SK-N-SH treated with all-trans-retinoic acid at 6 μM for 48 hours (cell line): ENCODE data around the gene BEND6.

ENCODE experiments used
- ATAC-seq: fragments of 200-7000 bp; cut with Tn5 transposase; 3 replicates; pipeline ENCODE4 v1.9.1; 2020; ENCODE audit warnings: mild to moderate bottlenecking, moderate library complexity
- ARNTL ChIP-seq: fragments of 450-650 bp; formaldehyde crosslinking; IDR thresholded peaks from 2 replicates; pipeline ENCODE4 v1.5.0; 2020; ENCODE audit warnings: low read depth, mild to moderate bottlenecking, moderate library complexity, borderline replicate concordance
- BACH2 ChIP-seq: fragments of 250-450 bp; sonication (Bioruptor Pico); IDR thresholded peaks from 2 replicates; pipeline ENCODE4 v1.9.0; 2021; ENCODE audit warnings: mild to moderate bottlenecking, borderline replicate concordance
- CSDC2 ChIP-seq: fragments of 250-450 bp; sonication (Bioruptor Pico); IDR thresholded peaks from 2 replicates; pipeline ENCODE4 v1.5.0; 2020; ENCODE audit warnings: mild to moderate bottlenecking, moderate library complexity
- ESRRG ChIP-seq: fragments of 250-450 bp; sonication (Bioruptor Pico); IDR thresholded peaks from 2 replicates; pipeline ENCODE4 v1.6.1; 2021; ENCODE audit warnings: mild to moderate bottlenecking
- GLIS3 ChIP-seq: fragments of 250-450 bp; sonication (Bioruptor Pico); IDR thresholded peaks from 2 replicates; pipeline ENCODE4 v1.5.0; 2020; ENCODE audit warnings: mild to moderate bottlenecking, moderate library complexity
- ISL1 ChIP-seq: fragments of 250-450 bp; sonication (Bioruptor Pico); IDR thresholded peaks from 2 replicates; pipeline ENCODE4 v2.1.2; 2022; ENCODE audit warnings: mild to moderate bottlenecking, moderate library complexity
- OSR1 ChIP-seq: fragments of 250-450 bp; sonication (Bioruptor Pico); IDR thresholded peaks from 2 replicates; pipeline ENCODE4 v1.8.0; 2022; ENCODE audit warnings: moderate library complexity, mild to moderate bottlenecking, inconsistent platforms
- PPARA ChIP-seq: fragments of 250-450 bp; sonication (Bioruptor Pico); IDR thresholded peaks from 2 replicates; pipeline ENCODE4 v1.5.0; 2020; ENCODE audit warnings: mild to moderate bottlenecking, borderline replicate concordance
- SNAI2 ChIP-seq: fragments of 250-450 bp; sonication (Bioruptor Pico); IDR thresholded peaks from 2 replicates; pipeline ENCODE4 v1.5.0; 2020; ENCODE audit warnings: mild to moderate bottlenecking, moderate library complexity
- TCF4 ChIP-seq: fragments of 250-450 bp; sonication (Bioruptor Pico); IDR thresholded peaks from 2 replicates; pipeline ENCODE4 v1.8.0; 2021; ENCODE audit warnings: mild to moderate bottlenecking, moderate library complexity, borderline replicate concordance
- TOX ChIP-seq: fragments of 250-450 bp; sonication (Bioruptor Pico); IDR thresholded peaks from 2 replicates; pipeline ENCODE4 v1.8.0; 2021; ENCODE audit warnings: mild to moderate bottlenecking, moderate library complexity, borderline replicate concordance
- ZC3H10 ChIP-seq: fragments of 250-450 bp; sonication (Bioruptor Pico); IDR thresholded peaks from 2 replicates; pipeline ENCODE4 v1.5.1; 2021; ENCODE audit warnings: mild to moderate bottlenecking, moderate library complexity
- ZFP3 ChIP-seq: fragments of 250-450 bp; sonication (Bioruptor Pico); IDR thresholded peaks from 2 replicates; pipeline ENCODE4 v1.5.0; 2020; ENCODE audit warnings: mild to moderate bottlenecking, moderate library complexity
- ZFP30 ChIP-seq: fragments of 450-650 bp; formaldehyde crosslinking; IDR thresholded peaks from 2 replicates; pipeline ENCODE4 v1.5.0; 2022; ENCODE audit warnings: mild to moderate bottlenecking, moderate library complexity
- ZNF565 ChIP-seq: fragments of 450-650 bp; formaldehyde crosslinking; conservative IDR thresholded peaks from 2 replicates; pipeline ENCODE4 v1.5.0; 2020; ENCODE audit warnings: low read depth, mild to moderate bottlenecking, moderate library complexity
- ZNF70 ChIP-seq: fragments of 450-650 bp; formaldehyde crosslinking; IDR thresholded peaks from 2 replicates; pipeline ENCODE4 v1.5.0; 2020; ENCODE audit warnings: mild to moderate bottlenecking, moderate library complexity
- ZNF8 ChIP-seq: fragments of 450-650 bp; formaldehyde crosslinking; IDR thresholded peaks from 2 replicates; pipeline ENCODE4 v1.5.0; 2020; ENCODE audit warnings: mild to moderate bottlenecking, moderate library complexity
- TF ChIP-seq, protein P1 (sequence below): fragments of 250-450 bp; sonication (Bioruptor Pico); IDR thresholded peaks from 2 replicates; pipeline ENCODE4 v1.5.1; 2020; ENCODE audit warnings: low read depth, mild to moderate bottlenecking, moderate library complexity
- TF ChIP-seq, protein P2 (sequence below): fragments of 250-450 bp; sonication (Bioruptor Pico); IDR thresholded peaks from 2 replicates; pipeline ENCODE4 v1.8.0; 2021; ENCODE audit warnings: low read depth, mild to moderate bottlenecking, moderate library complexity, borderline replicate concordance
- TF ChIP-seq, protein P3 (sequence below): fragments of 250-450 bp; sonication (Bioruptor Pico); IDR thresholded peaks from 2 replicates; pipeline ENCODE4 v1.8.0; 2020; ENCODE audit warnings: mild to moderate bottlenecking, moderate library complexity, borderline replicate concordance
- TF ChIP-seq, protein P4 (sequence below): fragments of 250-450 bp; sonication (Bioruptor Pico); IDR thresholded peaks from 2 replicates; pipeline ENCODE4 v1.5.1; 2021; ENCODE audit warnings: mild to moderate bottlenecking, moderate library complexity

BEND6 gene

DNA sequence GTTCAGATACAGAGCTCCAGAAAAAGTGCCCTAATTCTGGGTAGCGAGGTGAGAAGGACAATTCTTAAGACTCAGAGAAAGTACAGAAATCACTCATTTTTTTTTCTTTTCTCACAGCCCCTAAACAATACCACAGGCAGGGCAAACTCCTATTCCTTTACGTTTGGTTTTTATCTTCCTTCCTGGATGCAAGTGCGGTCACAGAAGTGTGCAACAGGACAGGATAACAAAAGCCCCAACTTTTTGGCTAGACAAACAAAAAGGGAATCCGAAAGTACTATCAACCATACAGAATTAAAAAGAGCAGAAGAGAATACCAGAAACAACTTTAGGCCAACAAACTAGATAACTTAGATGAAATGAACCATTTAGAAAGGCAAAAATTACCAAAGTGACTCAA is 18.4 kb upstream of the BEND6 start:
- no peak for ATAC-seq
- TF ChIP-seq CSDC2 (CRISPR knock-in tag) (no peak), TCF4 (CRISPR knock-in tag) (no peak), ZFP30 (CRISPR knock-in tag) (no peak), ISL1 (CRISPR knock-in tag) (no peak), TOX (CRISPR knock-in tag) (no peak), ZFP3 (CRISPR knock-in tag) (no peak), ZNF8 (no peak), SNAI2 (CRISPR knock-in tag) (no peak), ESRRG (CRISPR knock-in tag) (no peak), BACH2 (CRISPR knock-in tag) (no peak), OSR1 (CRISPR knock-in tag) (no peak), ZNF565 (CRISPR knock-in tag) (no peak), ZC3H10 (CRISPR knock-in tag) (no peak), ZNF70 (CRISPR knock-in tag) (no peak), GLIS3 (CRISPR knock-in tag) (no peak), ARNTL (CRISPR knock-in tag) (no peak)
- TF ChIP-seq, protein P1, sequence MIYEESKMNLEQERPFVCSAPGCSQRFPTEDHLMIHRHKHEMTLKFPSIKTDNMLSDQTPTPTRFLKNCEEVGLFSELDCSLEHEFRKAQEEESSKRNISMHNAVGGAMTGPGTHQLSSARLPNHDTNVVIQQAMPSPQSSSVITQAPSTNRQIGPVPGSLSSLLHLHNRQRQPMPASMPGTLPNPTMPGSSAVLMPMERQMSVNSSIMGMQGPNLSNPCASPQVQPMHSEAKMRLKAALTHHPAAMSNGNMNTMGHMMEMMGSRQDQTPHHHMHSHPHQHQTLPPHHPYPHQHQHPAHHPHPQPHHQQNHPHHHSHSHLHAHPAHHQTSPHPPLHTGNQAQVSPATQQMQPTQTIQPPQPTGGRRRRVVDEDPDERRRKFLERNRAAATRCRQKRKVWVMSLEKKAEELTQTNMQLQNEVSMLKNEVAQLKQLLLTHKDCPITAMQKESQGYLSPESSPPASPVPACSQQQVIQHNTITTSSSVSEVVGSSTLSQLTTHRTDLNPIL (CRISPR knock-in tag): no peak
- TF ChIP-seq, protein P2, sequence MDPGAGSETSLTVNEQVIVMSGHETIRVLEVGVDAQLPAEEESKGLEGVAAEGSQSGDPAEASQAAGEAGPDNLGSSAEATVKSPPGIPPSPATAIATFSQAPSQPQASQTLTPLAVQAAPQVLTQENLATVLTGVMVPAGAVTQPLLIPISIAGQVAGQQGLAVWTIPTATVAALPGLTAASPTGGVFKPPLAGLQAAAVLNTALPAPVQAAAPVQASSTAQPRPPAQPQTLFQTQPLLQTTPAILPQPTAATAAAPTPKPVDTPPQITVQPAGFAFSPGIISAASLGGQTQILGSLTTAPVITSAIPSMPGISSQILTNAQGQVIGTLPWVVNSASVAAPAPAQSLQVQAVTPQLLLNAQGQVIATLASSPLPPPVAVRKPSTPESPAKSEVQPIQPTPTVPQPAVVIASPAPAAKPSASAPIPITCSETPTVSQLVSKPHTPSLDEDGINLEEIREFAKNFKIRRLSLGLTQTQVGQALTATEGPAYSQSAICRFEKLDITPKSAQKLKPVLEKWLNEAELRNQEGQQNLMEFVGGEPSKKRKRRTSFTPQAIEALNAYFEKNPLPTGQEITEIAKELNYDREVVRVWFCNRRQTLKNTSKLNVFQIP (CRISPR knock-in tag): no peak
- TF ChIP-seq, protein P3, sequence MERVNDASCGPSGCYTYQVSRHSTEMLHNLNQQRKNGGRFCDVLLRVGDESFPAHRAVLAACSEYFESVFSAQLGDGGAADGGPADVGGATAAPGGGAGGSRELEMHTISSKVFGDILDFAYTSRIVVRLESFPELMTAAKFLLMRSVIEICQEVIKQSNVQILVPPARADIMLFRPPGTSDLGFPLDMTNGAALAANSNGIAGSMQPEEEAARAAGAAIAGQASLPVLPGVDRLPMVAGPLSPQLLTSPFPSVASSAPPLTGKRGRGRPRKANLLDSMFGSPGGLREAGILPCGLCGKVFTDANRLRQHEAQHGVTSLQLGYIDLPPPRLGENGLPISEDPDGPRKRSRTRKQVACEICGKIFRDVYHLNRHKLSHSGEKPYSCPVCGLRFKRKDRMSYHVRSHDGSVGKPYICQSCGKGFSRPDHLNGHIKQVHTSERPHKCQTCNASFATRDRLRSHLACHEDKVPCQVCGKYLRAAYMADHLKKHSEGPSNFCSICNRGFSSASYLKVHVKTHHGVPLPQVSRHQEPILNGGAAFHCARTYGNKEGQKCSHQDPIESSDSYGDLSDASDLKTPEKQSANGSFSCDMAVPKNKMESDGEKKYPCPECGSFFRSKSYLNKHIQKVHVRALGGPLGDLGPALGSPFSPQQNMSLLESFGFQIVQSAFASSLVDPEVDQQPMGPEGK: no peak

DNA sequence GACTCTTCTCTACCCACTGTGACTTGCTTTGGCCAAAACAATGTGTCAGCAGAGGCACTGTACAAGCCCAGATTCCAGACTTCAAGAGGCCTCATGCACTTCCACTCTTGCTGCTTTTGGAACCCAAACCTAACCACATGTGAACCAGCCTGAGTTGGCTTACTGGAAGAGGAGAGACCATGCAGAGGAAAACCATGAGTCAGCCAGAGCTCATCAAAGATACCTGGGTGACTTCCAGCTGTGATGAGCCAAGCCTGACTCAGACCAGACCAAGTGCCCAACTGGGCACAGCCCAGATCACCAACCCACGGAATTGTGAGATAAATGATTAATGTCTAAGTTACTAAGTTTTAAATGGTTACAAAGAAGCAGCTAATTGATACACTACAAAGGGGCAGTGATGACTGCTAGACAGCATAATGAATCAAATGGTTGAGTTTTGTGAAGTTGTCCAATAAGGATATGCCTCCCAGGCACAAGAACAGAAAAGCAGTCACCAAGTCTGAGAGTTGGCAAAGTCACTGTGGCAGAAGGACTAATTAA is 16.2 kb upstream of the BEND6 start:
- peak; percentile 97 for ATAC-seq
- TF ChIP-seq BACH2 (CRISPR knock-in tag) (no peak), TOX (CRISPR knock-in tag) (no peak), ISL1 (CRISPR knock-in tag) (peak; percentile 42; the same call in 1 of the 2 replicates), ARNTL (CRISPR knock-in tag) (no peak), TCF4 (CRISPR knock-in tag) (no peak), PPARA (CRISPR knock-in tag) (no peak), OSR1 (CRISPR knock-in tag) (peak; percentile 14; the same call in 1 of the 2 replicates), ZFP3 (CRISPR knock-in tag) (0 out of 2 replicates have a peak, but pooled peaks have one; percentile 55)
- TF ChIP-seq, protein P4, sequence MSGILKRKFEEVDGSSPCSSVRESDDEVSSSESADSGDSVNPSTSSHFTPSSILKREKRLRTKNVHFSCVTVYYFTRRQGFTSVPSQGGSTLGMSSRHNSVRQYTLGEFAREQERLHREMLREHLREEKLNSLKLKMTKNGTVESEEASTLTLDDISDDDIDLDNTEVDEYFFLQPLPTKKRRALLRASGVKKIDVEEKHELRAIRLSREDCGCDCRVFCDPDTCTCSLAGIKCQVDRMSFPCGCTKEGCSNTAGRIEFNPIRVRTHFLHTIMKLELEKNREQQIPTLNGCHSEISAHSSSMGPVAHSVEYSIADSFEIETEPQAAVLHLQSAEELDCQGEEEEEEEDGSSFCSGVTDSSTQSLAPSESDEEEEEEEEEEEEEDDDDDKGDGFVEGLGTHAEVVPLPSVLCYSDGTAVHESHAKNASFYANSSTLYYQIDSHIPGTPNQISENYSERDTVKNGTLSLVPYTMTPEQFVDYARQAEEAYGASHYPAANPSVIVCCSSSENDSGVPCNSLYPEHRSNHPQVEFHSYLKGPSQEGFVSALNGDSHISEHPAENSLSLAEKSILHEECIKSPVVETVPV (CRISPR knock-in tag): no peak
- TF ChIP-seq, all 23 proteins: peak for 3

DNA sequence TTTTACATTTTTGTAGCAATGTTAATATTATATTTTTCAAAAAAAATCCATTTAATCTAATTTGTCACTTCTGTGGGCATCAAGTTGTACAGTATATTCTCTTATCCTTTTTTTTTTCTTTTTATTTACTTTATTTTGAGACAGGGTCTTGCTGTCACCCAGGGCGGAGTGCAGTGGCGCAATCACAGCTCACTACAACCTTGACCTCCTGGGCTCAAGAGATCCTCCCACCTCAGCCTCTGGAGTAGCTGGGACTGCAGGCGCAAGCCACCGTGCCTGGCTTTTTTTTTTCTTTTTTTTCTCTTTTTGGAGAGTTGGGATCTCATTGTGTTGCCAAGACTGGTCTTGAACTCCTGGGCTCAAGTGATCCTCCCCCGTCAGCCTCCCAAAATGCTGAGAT is 14.4 kb upstream of the BEND6 start:
- TF ChIP-seq ZFP30 (CRISPR knock-in tag): no peak
- TF ChIP-seq, protein P2 (CRISPR knock-in tag): no peak
- TF ChIP-seq, protein P1 (CRISPR knock-in tag): no peak
- TF ChIP-seq TOX (CRISPR knock-in tag): no peak
- TF ChIP-seq, protein P4 (CRISPR knock-in tag): no peak
- ATAC-seq: no peak
